Caco-2 (cell line): ENCODE results near the gene PITX1. TPM values are rescaled to one million over a fixed set of nuclear protein-coding genes. Genes with fewer than 3 reads are reported as not detected.

Experiments used
- BruUV-seq: library from RNA; stranded (reverse); fragments of 400-500 nt; replicated peaks from 2 replicates; lab custom pipeline; 2021; lab: Mats Ljungman, UMichigan
- CTCF ChIA-PET: fragments of 300-600 bp; sonication (Branson Sonifier 250); formaldehyde crosslinking; loops from one replicate; lab custom pipeline; 2022; ENCODE audit warnings: antibody characterized with exemption; lab: Charles Lee
- POLR2A ChIA-PET: fragments of 300-600 bp; sonication (Branson Sonifier 250); formaldehyde crosslinking; loops from one replicate; lab custom pipeline; 2022; ENCODE audit warnings: antibody characterized with exemption; lab: Charles Lee
- DNase-seq, 2 experiments: peaks; one replicate each; pipeline versions ENCODE4 v3.0.0 to v3.0.0-alpha.2; 2020 to 2022
- H3K27me3 ChIP-seq: replicated peaks from 2 replicates; pipeline ENCODE4 v1.6.0; 2011; ENCODE audit warnings: low read length; ENCODE audit not compliant: control insufficient read depth, insufficient read depth
- H3K36me3 ChIP-seq: 2 replicates; pipeline ENCODE4 v1.5.1; 2011; ENCODE audit warnings: low read length; ENCODE audit not compliant: control insufficient read depth, insufficient read depth
- H3K4me1 ChIP-seq: fragments of 250-450 bp; sonication (Bioruptor Pico); 2 replicates; pipeline ENCODE4 v1.5.1; 2020; ENCODE audit warnings: mild to moderate bottlenecking
- H3K4me3 ChIP-seq: 2 replicates; pipeline ENCODE4 v1.5.1; 2011; ENCODE audit warnings: low read depth, mild to moderate bottlenecking, control low read depth, low read length
- H3K9me3 ChIP-seq: fragments of 250-450 bp; sonication (Bioruptor Pico); 2 replicates; pipeline ENCODE4 v1.5.1; 2020; ENCODE audit warnings: mild to moderate bottlenecking, moderate library complexity
- H3K27ac Mint-ChIP-seq: one replicate; pipeline ENCODE4 v1.8.0; 2022; ENCODE audit warnings: mixed read lengths; ENCODE audit not compliant: unreplicated experiment
- H3K27me3 Mint-ChIP-seq: one replicate; pipeline ENCODE4 v1.8.0; 2022; ENCODE audit warnings: mixed read lengths; ENCODE audit not compliant: insufficient read depth, unreplicated experiment
- H3K36me3 Mint-ChIP-seq: one replicate; pipeline ENCODE4 v1.8.0; 2022; ENCODE audit warnings: mild to moderate bottlenecking, mixed read lengths; ENCODE audit not compliant: insufficient read depth, unreplicated experiment
- H3K4me1 Mint-ChIP-seq: one replicate; pipeline ENCODE4 v1.8.0; 2022; ENCODE audit warnings: low read depth, mixed read lengths; ENCODE audit not compliant: unreplicated experiment
- H3K4me3 Mint-ChIP-seq: one replicate; pipeline ENCODE4 v1.8.0; 2022; ENCODE audit warnings: mild to moderate bottlenecking, moderate library complexity, mixed read lengths; ENCODE audit not compliant: unreplicated experiment
- H3K9me3 Mint-ChIP-seq: one replicate; pipeline ENCODE4 v1.8.0; 2022; ENCODE audit warnings: mixed read lengths; ENCODE audit not compliant: unreplicated experiment
- intact Hi-C: fragments of 100-400 bp; cut with micrococcal nuclease; formaldehyde crosslinking; loops from one replicate; pipeline ENCODE4 v1.10.0; 2022; ENCODE audit not compliant: unreplicated experiment
- total RNA-seq: library from RNA; stranded (reverse); gene quantifications from 2 replicates; pipeline ENCODE4 v1.2.3, GENCODE V29; 2022
- TF ChIP-seq, protein P1 (sequence below), 2 experiments: fragments of 200-600 bp in 1 of 2; IDR thresholded peaks; 1 replicate in 1 of 2; 2 replicates in 1 of 2; pipeline versions ENCODE4 v1.5.1 to v1.8.0; 2011 to 2022; ENCODE audit warnings: antibody characterized with exemption in 1 of 2, control low read depth in 1 of 2, inconsistent platforms in 1 of 2, low read depth in 1 of 2, low read length in 1 of 2, mild to moderate bottlenecking in 1 of 2, moderate library complexity in 1 of 2; ENCODE audit not compliant: insufficient read depth in 1 of 2, severe bottlenecking in 1 of 2, unreplicated experiment in 1 of 2

PITX1 gene
- total RNA-seq, 1 experiment from 2014 or later: 117 TPM

DNA sequence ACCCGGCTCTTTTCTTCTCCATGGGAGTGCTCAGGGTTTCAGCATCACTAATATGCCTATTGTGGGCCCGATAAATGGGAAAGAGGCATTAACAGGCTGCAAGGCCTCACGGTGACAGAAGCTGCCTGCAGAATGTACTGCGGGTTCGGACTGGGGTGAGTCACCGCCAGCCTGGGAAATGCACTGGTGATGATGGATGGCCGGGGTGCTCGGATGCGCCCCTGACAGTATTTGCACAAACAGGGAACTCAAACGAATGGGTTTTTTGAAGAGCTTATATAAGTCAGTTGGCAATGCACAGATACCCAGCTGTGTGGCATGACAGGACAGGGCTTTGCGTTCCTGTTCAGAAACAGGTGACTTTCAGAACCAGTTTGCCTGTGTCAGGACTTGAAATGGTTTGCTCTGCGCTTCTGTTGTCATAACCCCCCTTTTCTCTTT, 42.0 kb upstream of the PITX1 start:
- peaks cover 3% of the 10 kb centered on the region; the same call in 1 of the 2 replicates for H3K9me3 ChIP-seq
- no peaks in the 10 kb centered on the region for H3K27me3 ChIP-seq
- H3K4me3 Mint-ChIP-seq: no peak overlapping the region
- DNase-seq: no peak
- H3K36me3 ChIP-seq: no peaks in the 10 kb centered on the region
- no TSS peak for BruUV-seq
- no peaks in the 10 kb centered on the region for H3K36me3 Mint-ChIP-seq
- ChIA-PET CTCF (no interaction called here), POLR2A (no interaction called here)
- intact Hi-C loops: no loop called here
- H3K4me1 Mint-ChIP-seq: no peaks in the 10 kb centered on the region
- TF ChIP-seq, protein P1, sequence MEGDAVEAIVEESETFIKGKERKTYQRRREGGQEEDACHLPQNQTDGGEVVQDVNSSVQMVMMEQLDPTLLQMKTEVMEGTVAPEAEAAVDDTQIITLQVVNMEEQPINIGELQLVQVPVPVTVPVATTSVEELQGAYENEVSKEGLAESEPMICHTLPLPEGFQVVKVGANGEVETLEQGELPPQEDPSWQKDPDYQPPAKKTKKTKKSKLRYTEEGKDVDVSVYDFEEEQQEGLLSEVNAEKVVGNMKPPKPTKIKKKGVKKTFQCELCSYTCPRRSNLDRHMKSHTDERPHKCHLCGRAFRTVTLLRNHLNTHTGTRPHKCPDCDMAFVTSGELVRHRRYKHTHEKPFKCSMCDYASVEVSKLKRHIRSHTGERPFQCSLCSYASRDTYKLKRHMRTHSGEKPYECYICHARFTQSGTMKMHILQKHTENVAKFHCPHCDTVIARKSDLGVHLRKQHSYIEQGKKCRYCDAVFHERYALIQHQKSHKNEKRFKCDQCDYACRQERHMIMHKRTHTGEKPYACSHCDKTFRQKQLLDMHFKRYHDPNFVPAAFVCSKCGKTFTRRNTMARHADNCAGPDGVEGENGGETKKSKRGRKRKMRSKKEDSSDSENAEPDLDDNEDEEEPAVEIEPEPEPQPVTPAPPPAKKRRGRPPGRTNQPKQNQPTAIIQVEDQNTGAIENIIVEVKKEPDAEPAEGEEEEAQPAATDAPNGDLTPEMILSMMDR (IDR thresholded peaks at IDR 0.05; ENCODE audit: insufficient read depth in 1 of 2, low read depth in 1 of 2, low read length in 1 of 2, severe bottlenecking in 1 of 2, unreplicated experiment in 1 of 2): no peak
- no peak overlapping the region for H3K27ac Mint-ChIP-seq
- peaks cover 13% of the 10 kb centered on the region for H3K9me3 Mint-ChIP-seq
- H3K4me1 ChIP-seq: peaks cover 5% of the 10 kb centered on the region; the same call in 1 of the 2 replicates
- H3K4me3 ChIP-seq: no peak overlapping the region
- no peaks in the 10 kb centered on the region for H3K27me3 Mint-ChIP-seq

DNA sequence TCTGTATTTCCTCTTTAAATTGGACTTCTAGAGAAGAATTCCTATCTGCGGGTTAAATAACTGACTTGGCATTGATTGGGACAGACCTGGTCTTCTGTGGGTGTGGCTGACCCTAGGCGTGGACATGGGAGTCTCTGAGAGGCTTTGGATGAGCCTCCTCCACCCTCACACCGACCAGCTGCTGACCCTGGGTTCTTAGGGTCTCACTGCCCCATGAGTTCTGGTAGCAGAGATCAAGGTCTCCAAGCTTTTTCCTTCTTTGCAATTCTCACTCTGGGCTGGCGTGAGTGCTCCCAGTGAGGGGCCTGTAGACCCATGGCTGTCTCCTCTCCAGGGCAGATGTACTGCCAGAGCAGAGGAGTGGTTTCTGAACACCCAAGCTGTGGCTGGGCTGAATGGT, 41.6 kb upstream of the PITX1 start:
- BruUV-seq: no TSS peak
- ChIA-PET POLR2A (no interaction called here), CTCF (no interaction called here)
- Mint-ChIP-seq H3K27ac (no peak overlapping the region), H3K36me3 (no peaks in the 10 kb centered on the region), H3K9me3 (peaks cover 9% of the 10 kb centered on the region), H3K4me3 (no peak overlapping the region), H3K4me1 (no peaks in the 10 kb centered on the region), H3K27me3 (no peaks in the 10 kb centered on the region)
- intact Hi-C loops: no loop called here
- TF ChIP-seq, protein P1 (IDR thresholded peaks at IDR 0.05; ENCODE audit: insufficient read depth in 1 of 2, low read depth in 1 of 2, low read length in 1 of 2, severe bottlenecking in 1 of 2, unreplicated experiment in 1 of 2): no peak
- no peak for DNase-seq
- no peaks in the 10 kb centered on the region for H3K9me3 ChIP-seq
- peaks cover 5% of the 10 kb centered on the region; the same call in 1 of the 2 replicates for H3K4me1 ChIP-seq
- no peaks in the 10 kb centered on the region for H3K36me3 ChIP-seq
- no peak overlapping the region for H3K4me3 ChIP-seq
- no peaks in the 10 kb centered on the region for H3K27me3 ChIP-seq

DNA sequence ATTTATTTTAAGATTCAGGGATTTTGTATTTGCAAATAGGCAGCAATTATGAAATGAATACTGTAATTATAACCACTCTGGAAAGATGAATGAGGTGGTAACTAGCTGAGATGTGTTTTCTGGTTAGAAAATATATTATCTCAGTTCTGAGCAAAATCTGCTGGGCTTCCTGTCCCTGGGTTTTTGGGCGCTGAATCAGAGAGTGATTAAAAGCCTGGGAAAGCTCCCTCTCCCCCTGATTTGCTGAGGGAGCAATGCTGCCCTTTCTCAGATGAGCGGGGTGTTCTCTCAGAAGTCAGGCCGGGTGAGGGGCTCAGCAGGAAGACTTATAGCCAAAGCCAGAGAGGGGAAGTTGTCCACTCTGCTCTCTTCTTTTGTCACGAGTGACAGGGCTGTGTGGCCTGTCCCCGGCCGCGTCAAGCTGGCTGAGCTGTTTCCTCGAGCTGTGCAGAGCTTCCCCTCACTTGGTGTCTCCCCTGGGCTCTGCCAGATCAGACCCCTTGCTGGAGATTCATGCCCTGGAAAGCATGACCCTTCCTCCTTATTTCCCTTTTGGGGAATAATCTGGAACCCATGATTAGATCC, 39.8 kb upstream of the PITX1 start:
- Histone ChIP-seq H3K4me3 (no peak overlapping the region), H3K36me3 (no peaks in the 10 kb centered on the region), H3K27me3 (no peaks in the 10 kb centered on the region), H3K9me3 (no peaks in the 10 kb centered on the region), H3K4me1 (peaks cover 5% of the 10 kb centered on the region; the same call in 1 of the 2 replicates)
- intact Hi-C loops: no loop called here
- ChIA-PET POLR2A (no interaction called here), CTCF (no interaction called here)
- Mint-ChIP-seq H3K9me3 (no peaks in the 10 kb centered on the region), H3K4me3 (no peak overlapping the region), H3K27me3 (no peaks in the 10 kb centered on the region), H3K4me1 (no peaks in the 10 kb centered on the region), H3K36me3 (no peaks in the 10 kb centered on the region), H3K27ac (no peak overlapping the region)
- no peak for DNase-seq
- TF ChIP-seq, protein P1 (IDR thresholded peaks at IDR 0.05; ENCODE audit: insufficient read depth in 1 of 2, low read depth in 1 of 2, low read length in 1 of 2, severe bottlenecking in 1 of 2, unreplicated experiment in 1 of 2): no peak
- no TSS peak for BruUV-seq
